ENCODE measurements around the gene USP32. TPM values are rescaled to one million over a fixed set of nuclear protein-coding genes. Genes with fewer than 3 reads are reported as not detected.

The USP32 gene
- total RNA-seq (48.5 and 52.9 TPM in 2 replicates), polyA plus RNA-seq (12.7 and 15.7 TPM in 2 replicates), polyA minus RNA-seq (42.0 and 55.3 TPM in 2 replicates), Bru-seq, nascent RNA (percentile 86 among the genes with signal in this experiment), BruChase-seq, experiment 1, labeled RNA remaining after a 6-hour chase (percentile 71 among the genes with signal in this experiment), BruChase-seq, experiment 2, labeled RNA remaining after a 2-hour chase (percentile 73 among the genes with signal in this experiment)
- polyA plus RNA-seq (2011; cell fraction: cytosol; rRNA removed), result 20.5 and 23.1 TPM in 2 replicates
- polyA plus RNA-seq (2011; cell fraction: nucleus; rRNA removed), result 43.5 and 45.9 TPM in 2 replicates
- polyA plus RNA-seq (2012), result 42.3 and 49.4 TPM in 2 replicates
- 22.6 TPM for polyA minus RNA-seq (2011; cell fraction: cytosol; rRNA and poly(A)+ RNA removed)
- polyA minus RNA-seq (2011; cell fraction: nucleus; rRNA and poly(A)+ RNA removed), result 65.4 and 92.7 TPM in 2 replicates
- long read RNA-seq, full-length matches to known transcripts, result 6 of 18 reads
- long read RNA-seq, partial matches to known transcripts, result 8 of 18 reads
- long read RNA-seq, other reads (novel, unspliced or antisense), result 4 of 18 reads

DNA sequence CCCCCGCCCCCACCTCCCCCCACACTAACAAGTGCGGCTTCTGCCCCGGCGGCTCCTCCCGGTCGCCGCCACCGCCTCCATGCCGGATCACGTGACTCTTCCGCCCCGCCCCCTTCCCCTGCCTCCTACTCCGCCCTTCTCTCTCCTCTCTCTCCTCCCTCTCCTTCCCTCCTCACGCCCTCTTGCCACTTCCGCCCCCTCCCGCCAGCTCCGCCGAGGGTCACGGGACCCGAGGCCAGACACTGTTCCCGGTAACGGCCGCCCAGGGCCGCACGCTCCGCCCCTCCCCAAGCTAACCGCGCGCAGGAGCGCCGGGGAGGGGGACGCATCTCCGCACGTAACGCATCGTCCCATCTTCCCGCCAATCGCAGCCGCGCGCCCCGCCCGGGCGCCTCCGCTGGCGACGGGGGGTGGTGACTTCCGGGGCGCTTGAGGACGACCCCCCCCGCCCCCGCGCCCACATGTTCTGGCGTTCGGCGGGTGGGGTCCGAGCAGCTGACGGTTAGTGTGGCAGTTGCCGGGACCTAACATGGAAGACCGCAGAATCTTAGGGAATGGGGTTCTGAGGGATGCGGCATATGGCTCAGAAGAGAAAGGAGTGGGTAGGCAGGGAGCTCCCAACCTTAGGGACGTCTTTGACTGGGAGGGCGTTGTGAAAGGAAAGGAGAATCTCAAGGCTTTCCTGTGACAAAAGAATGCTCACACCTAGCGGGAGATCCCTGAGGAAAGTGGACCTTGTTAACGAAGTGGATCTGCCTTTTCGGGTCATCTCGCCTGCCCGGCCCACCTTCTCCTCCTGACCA lies at the start of gene USP32:
USP32 (minus strand) TSS at position 92 of the 803 bp plus-strand sequence. CDS start 194 bp downstream, outside the sequence.
- Histone ChIP-seq H3K9me1 (replicated peaks; ENCODE audit: control insufficient read depth, extremely low read depth, insufficient read depth, low read length) (no peaks in the 10 kb centered on the region), H3K4me3 (replicated peaks in 1 of 3; ENCODE audit: insufficient read depth in 1 of 3, low read depth in 1 of 3, low read length in 3 of 3) (peak within 1 kb of the TSS; percentile 59 to 93 (median 88)), H4K20me1 (replicated peaks; ENCODE audit: control insufficient read depth, extremely low read depth, insufficient read depth, low read length) (peaks cover 7% of the 10 kb centered on the region), H3K36me3 (ENCODE audit: control insufficient read depth in 2 of 2, extremely low read depth in 1 of 2, insufficient read depth in 2 of 2, low read length in 2 of 2) (no peaks in the 10 kb centered on the region), H3K9me3 (replicated peaks; ENCODE audit: control insufficient read depth, insufficient read depth, low read length) (no peaks in the 10 kb centered on the region), H3K79me2 (ENCODE audit: control insufficient read depth, insufficient read depth, low read length) (peaks cover 45% of the 10 kb centered on the region), H3K4me2 (ENCODE audit: insufficient read depth, low read length) (peak within 1 kb of the TSS; percentile 98), H3K4me1 (ENCODE audit: control insufficient read depth, extremely low read depth, insufficient read depth, low read length) (peaks cover 22% of the 10 kb centered on the region), H3K27ac (ENCODE audit: insufficient read depth, low read depth, low read length) (peak within 1 kb of the TSS; percentile 82), H2AFZ (ENCODE audit: low read depth, low read length) (peak within 1 kb of the TSS; percentile 85), H3K27me3 (ENCODE audit: control insufficient read depth in 2 of 2, insufficient read depth in 2 of 2, low read length in 2 of 2) (no peaks in the 10 kb centered on the region), H3K9ac (replicated peaks; ENCODE audit: extremely low read depth, insufficient read depth, low read length) (peak within 1 kb of the TSS; percentile 91)
- ChIA-PET POLR2A (interaction anchor here (0.5 to 1.3 kb wide), 6 partner anchors 16 to 1703 kb away, joined by 3 to 10 read pairs (median 4); no protein-coding TSS in a partner anchor), CTCF (interaction anchor here (0.6 to 3.2 kb wide), 5 partner anchors 23 to 161 kb away, joined by 3 to 17 read pairs (median 4); no protein-coding TSS in a partner anchor)
- FAIRE-seq, result peak; percentile 82
- peak; percentile 97 for DNase-seq (ENCODE audit: low read depth, low spot score)
- intact Hi-C loops (cut with micrococcal nuclease), result loop anchor here (1.0 to 10.0 kb wide), 6 partner anchors 29 to 247 kb away; partner anchors contain the start of gene CA4
- dilution Hi-C loops (cut with MboI; ENCODE audit: extremely low pct_ligation_motif_present, low sequenced_read_pairs), result no loop called here
- TF ChIP-seq MYC (IDR thresholded peaks at IDR 0.05; ENCODE audit: low read depth, low read length) (no peak), JUN (IDR thresholded peaks at IDR 0.05; ENCODE audit: borderline replicate concordance, insufficient read depth, insufficient read length, low read depth) (no peak), FOS (IDR thresholded peaks at IDR 0.05; ENCODE audit: borderline replicate concordance, insufficient read depth, low read length) (peak; percentile 8), POLR2A (IDR thresholded peaks at IDR 0.05; ENCODE audit: low read depth, low read length) (no peak), GATA2 (IDR thresholded peaks at IDR 0.05; ENCODE audit: insufficient read depth, insufficient read length, low read depth, low read length) (no peak), EZH2 (IDR thresholded peaks at IDR 0.05; ENCODE audit: borderline replicate concordance, low read depth, low read length, severe bottlenecking) (no peak), POLR2AphosphoS5 (IDR thresholded peaks at IDR 0.05; ENCODE audit: insufficient read depth, low read depth, low read length) (peak; percentile 50)
- TF ChIP-seq, protein P1, sequence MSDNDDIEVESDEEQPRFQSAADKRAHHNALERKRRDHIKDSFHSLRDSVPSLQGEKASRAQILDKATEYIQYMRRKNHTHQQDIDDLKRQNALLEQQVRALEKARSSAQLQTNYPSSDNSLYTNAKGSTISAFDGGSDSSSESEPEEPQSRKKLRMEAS (IDR thresholded peaks at IDR 0.05; ENCODE audit: insufficient read depth, insufficient read length), result peak; percentile 44
- TF ChIP-seq, protein P2, sequence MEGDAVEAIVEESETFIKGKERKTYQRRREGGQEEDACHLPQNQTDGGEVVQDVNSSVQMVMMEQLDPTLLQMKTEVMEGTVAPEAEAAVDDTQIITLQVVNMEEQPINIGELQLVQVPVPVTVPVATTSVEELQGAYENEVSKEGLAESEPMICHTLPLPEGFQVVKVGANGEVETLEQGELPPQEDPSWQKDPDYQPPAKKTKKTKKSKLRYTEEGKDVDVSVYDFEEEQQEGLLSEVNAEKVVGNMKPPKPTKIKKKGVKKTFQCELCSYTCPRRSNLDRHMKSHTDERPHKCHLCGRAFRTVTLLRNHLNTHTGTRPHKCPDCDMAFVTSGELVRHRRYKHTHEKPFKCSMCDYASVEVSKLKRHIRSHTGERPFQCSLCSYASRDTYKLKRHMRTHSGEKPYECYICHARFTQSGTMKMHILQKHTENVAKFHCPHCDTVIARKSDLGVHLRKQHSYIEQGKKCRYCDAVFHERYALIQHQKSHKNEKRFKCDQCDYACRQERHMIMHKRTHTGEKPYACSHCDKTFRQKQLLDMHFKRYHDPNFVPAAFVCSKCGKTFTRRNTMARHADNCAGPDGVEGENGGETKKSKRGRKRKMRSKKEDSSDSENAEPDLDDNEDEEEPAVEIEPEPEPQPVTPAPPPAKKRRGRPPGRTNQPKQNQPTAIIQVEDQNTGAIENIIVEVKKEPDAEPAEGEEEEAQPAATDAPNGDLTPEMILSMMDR (IDR thresholded peaks at IDR 0.05; ENCODE audit: extremely low read depth in 1 of 2, insufficient read depth in 1 of 2, low read depth in 1 of 2, low read length in 2 of 2), result peak in 1 of 2 donors; percentile 20
- TSS peak; percentile 90 for BruUV-seq (replicated peaks)

All from endothelial cell of umbilical vein (primary cell).